ENCODE measurements around the gene AKT3. TPM values are rescaled to one million over a fixed set of nuclear protein-coding genes. Genes with fewer than 3 reads are reported as not detected.

Gene AKT3
- polyA plus RNA-seq, 3 donors: 3.6 to 27.2 (median 8.0) TPM

DNA sequence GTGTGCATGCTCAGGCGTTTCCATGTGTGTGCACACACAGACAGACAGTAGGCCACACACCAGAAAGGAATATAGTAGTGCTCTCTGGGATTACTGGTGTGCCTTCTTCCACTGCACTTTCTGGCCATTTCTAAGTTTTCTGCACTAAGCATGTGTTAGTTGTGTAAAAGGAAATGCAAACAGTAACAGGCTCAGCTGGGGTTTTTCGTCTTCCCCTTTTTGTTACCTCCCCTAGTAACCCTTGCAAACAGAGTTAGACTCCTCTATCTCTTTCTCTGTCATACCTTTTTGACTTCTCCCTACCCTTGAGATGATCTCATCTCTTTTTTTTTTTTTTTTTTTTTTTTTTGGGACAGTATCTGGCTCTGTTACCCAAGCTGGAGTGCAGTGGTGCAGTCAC, 398.0 kb downstream of the AKT3 start:
- WGBS, 3 donors: 66 to 89% (median 83%) methylated on average over 2 of the region's 2 CpGs
- H3K27ac ChIP-seq (ENCODE audit: low read depth, low read length): no peak overlapping the region

DNA sequence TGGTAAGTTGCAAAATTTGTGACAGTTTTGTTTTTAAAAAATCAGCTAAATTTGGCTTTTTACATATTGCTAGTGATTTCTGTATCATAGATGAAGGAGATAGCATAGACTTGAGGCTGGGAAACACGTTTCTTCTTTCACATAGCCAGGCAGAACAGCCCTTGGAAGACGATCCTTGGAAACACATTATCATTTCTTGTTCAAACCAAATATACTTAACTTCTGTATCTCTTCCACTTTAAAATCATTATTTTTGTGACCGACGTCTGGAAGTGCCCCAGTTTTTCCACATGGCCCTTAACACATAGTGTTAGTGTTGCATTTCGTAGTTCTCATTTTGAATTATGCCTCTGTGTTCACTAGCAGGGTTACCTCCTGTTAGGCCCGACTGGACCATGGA, 400.7 kb downstream of the AKT3 start:
- 83 to 93% (median 89%) methylated on average over 6 of the region's 6 CpGs for WGBS, 3 donors

DNA sequence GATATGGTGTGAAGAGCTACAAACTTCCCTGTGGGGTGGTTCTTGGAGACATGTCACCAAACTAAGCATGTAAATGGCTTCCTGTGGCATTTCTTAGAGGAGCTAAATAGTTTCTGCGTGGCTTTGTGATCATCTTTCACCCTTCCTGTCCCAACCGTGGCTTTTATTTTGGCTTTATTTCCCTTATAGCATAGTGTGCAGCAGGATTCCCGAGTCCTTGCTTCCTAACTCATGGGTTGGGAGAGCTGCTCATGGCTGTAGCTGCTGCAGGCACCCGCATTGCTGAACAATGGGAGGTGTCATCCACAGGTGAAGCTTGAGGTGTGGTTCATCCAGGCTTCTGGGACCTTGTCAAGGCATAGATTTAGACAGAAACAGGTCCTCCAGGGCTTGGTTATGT, 402.2 kb downstream of the AKT3 start:
- WGBS, 3 donors: 59 to 83% (median 62%) methylated on average over 4 of the region's 4 CpGs
- no peak overlapping the region for H3K27ac ChIP-seq (ENCODE audit: low read depth, low read length)

More for the DNA sequence above, 400.7 kb downstream of the AKT3 start:
- no peak overlapping the region for H3K27ac ChIP-seq (ENCODE audit: low read depth, low read length)

DNA sequence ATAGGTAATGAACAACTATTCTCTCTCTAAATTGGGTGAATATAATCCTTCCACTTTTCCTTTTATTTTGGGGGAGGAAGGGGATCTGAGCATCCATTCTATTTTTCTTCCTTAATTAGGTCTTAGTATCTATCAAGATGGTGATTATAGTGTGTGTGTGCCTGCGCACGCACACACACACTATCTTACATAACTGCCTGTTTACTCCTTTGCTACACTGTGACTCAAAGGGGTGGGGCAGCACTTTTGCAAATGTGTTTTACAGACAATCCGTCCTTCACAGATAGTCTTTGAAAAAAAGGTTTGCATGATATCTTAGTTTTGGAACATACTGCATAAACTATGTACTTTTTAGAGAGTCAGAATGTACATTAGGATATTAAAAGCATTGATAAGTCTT, 402.7 kb downstream of the AKT3 start:
- WGBS, 3 donors: 33 to 73% (median 34%) methylated on average over 3 of the region's 3 CpGs
- H3K27ac ChIP-seq (ENCODE audit: low read depth, low read length): no peak overlapping the region

DNA sequence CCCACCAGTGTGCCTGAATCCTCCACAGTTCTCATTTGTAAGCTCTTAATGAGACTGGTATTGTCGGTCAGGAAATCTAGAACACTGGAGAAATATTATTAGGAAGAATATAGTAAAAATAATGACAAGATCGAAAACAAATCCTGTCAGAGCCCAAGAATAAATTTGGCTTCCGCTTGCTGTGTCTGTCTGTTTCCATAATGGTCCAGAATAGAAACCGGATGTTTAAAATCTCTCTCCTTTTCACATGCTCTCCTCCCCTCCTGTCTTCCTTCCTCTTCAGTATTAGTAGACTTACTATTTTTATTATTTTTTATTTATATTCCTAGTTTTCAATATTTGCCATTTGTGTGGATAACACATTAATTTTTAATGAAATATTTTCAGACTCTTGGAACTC, 406.5 kb downstream of the AKT3 start:
- WGBS, 3 donors: 50 to 82% (median 58%) methylated on average over 4 of the region's 4 CpGs
- H3K27ac ChIP-seq (ENCODE audit: low read depth, low read length): no peak overlapping the region

DNA sequence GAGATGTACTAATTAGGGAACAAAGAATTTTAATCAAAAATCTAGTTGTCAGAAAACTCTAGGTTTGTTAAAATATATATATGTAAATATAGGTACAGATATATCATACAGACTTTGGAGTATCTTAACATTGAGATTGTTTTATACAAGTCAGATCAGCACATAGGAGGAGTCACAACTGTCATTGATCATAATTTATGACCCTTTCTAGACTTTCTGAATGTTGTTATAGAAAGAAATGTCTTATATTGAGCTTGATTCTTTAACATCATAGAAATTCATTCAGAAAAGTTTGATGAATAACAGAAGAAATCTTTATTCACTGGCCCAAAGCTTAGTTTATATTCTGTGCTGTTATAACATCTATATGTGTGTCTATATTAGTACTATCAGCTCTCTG, 408.4 kb downstream of the AKT3 start:
- no peak overlapping the region for H3K27ac ChIP-seq (ENCODE audit: low read depth, low read length)

DNA sequence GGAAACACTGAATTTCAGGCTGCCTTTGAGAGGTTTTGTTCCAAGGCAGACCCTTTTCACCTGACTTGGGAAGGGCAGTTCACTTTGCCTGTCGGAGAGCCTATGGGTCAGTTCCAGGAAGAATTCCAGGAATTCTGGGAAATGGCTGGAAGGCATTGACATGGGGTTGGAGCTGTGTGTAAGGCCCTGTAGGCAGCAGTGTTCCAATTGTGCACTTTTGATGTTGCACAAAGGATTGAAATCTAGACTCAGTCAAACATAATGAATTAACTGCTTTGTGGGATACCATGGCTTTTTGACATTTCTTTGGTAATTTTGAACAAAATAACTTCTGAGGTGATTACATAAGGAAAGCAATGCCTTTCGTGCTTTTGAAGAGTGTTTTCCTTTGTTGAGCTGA, 409.6 kb downstream of the AKT3 start:
- no peak overlapping the region for H3K27ac ChIP-seq (ENCODE audit: low read depth, low read length)
- WGBS, 3 donors: 89 to 92% (median 91%) methylated on average over 2 of the region's 2 CpGs

DNA sequence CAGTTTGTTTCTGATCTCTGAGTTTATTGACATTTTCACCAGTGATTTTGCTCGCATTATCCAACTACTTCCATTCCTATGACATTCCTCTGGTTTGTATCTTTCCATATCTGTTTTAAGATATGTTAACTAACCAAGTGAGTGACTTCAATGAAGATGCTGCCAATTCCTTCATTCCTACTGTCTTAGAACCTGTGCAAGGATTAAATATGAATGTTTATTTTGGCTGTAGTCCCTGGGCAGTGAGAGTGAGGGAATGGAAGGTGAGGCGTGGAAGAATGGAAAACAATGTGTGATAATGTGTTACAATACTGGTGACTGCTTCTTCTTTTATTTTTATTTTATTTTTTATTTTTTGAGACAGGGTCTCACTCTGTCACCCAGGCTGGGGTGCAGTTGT, 411.2 kb downstream of the AKT3 start:
- H3K27ac ChIP-seq (ENCODE audit: low read depth, low read length): no peak overlapping the region
- WGBS, 3 donors: 63 to 86% (median 82%) methylated on average over 2 of the region's 2 CpGs

Other genes with a start within 250 kb of the AKT3 start
- 1 to 10 TPM; 5.0 to 8.2 (median 7.2) TPM for gene ZBTB18, start 201.0 kb upstream of the AKT3 start, polyA plus RNA-seq

All from adipose tissue (tissue), 3 donors.